ENCODE measurements around the gene WDR45. TPM values are rescaled to one million over a fixed set of nuclear protein-coding genes. Genes with fewer than 3 reads are reported as not detected.

WDR45 gene
- total RNA-seq, 1 donor from 2014 or later = 65.5 TPM

GRCh38 chrX:49043220-49043986 is 36.3 kb downstream of the WDR45 start, which contains the start of gene TFE3:
Gene TFE3 (minus strand): TSS chrX:49043357. CDS start chrX:49043226, 131 bp downstream.
- peak; percentile 98 for DNase-seq (ENCODE audit: low spot score)

DNA sequence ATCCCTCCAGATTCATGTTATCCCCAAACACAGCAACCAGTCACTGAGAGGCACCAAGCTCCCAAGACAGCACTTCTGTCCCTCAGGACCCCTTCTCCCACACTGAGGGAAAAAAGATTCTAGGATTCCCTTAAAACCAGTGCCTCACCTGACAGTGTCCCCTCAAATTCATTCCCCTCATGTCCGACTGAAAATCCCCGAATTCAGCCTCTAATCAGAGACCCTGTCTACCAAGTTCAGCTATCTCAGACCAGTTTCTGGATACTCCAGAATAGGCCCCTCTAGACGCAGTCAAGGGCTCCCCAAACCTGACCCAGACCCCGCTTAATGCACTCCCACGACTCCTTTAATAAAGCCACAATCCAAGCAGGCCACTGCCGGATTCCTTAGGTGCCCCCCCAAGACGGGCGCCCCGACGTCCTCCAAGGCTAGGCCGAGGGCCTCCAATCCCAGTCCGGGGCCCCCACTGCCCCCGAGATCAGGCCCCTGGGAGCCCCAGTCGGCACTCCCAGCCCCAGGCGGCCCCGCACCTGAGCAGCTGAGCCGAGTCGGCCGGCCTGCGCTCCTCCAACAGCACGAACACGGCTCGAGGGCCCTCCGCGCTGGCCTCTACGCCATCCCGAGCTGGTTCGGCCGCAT is 37.0 kb downstream of the WDR45 start:
- DNase-seq (ENCODE audit: low spot score) = no peak

DNA sequence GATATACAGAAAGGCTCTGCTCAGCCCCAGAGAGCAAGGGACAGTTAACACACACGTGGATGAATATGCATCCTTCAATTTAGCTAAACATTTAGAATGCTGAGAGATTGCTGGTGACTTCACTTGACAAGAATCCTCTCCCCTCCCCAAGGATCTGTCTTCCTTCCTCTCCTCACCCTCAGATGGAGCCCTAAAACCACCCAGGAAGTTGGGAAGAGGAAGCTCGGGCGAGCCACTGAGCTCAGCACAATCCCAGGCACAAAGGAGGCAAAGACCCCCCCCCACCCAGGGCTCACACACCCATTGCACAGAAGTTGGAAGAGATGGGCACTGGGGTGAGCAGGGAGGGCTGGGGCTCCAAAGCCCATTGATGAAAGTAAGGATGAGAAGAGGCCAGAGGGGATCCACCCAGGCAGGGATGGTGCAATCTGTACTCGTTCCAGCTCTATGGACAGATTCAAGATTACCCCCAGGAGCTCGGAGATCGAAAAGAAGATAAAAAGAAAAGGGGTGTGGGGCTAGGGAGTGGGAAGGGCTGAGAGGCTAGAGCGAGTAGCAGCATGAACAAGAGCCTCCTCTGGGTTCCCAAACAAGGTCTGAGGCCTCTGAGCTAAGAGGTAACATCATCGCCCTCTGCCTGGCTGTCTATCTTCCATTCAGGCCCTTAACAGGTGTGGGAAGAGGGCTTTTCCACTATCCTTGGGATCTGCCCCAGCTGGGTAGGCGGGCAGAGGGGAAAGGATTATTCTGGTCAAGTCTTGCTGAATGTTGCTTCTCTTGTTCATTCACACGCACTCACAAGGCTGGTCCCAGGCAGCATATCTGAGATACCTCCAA is 37.7 kb downstream of the WDR45 start:
- DNase-seq (ENCODE audit: low spot score) = no peak

GRCh38 chrX:49040376-49040955 is 39.2 kb downstream of the WDR45 start:
- no peak for DNase-seq (ENCODE audit: low spot score)

GRCh38 chrX:49039598-49040375 is 39.9 kb downstream of the WDR45 start:
- DNase-seq (ENCODE audit: low spot score) = peak; percentile 65

- no peak for DNase-seq (ENCODE audit: low spot score)
These were observed 41.7 kb downstream of the WDR45 start for GRCh38 chrX:49037883-49038475.

- no peak for DNase-seq (ENCODE audit: low spot score)
These were observed 49.4 kb downstream of the WDR45 start for GRCh38 chrX:49030283-49030682.

DNA sequence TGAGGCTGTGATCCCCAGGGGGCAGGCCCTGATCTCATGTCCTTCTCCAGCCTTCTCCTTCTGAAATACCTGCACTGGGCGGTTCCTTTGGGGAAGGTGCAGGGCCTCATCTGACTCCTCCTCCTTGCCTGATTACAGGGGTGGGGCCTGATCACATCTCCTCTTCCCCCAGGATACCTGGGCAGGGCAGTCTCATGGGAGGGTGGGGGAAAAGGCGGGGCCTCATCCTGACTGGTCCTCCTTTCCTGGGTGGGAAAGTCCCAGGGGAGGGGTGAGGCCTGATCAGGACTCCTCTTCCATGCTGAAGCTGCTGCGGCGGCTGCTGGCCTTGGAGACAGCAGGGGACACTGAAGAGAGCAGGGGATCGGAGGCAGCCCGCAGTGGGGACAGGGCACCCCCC is 49.8 kb downstream of the WDR45 start:
- peak; percentile 42 for DNase-seq (ENCODE audit: low spot score)

Other genes starting within 250 kb of the WDR45 start
- 21.3 TPM for gene PCSK1N, start 244.3 kb downstream of the WDR45 start, total RNA-seq
- gene TIMM17B, start 182.1 kb downstream of the WDR45 start, total RNA-seq = 55.3 TPM
- 77.5 TPM for gene PQBP1, start 182.0 kb downstream of the WDR45 start, total RNA-seq
- 50.4 TPM for gene SLC35A2, start 168.2 kb downstream of the WDR45 start, total RNA-seq
- 11.5 TPM for gene PIM2, start 160.9 kb downstream of the WDR45 start, total RNA-seq
- 57.3 TPM for gene OTUD5, start 122.3 kb downstream of the WDR45 start, total RNA-seq
- gene KCND1, start 108.0 kb downstream of the WDR45 start, total RNA-seq = 6.5 TPM
- 52.7 TPM for gene GRIPAP1, start 77.6 kb downstream of the WDR45 start, total RNA-seq
- 59.5 TPM for gene TFE3, start 36.5 kb downstream of the WDR45 start, total RNA-seq
- 18.8 TPM for gene CCDC120, start 20.9 kb downstream of the WDR45 start, total RNA-seq
- 41.8 TPM for gene PRAF2, start 5.9 kb downstream of the WDR45 start, total RNA-seq
- gene GPKOW, start 43.8 kb upstream of the WDR45 start, total RNA-seq = 22.7 TPM
- 18.3 TPM for gene MAGIX, start 82.9 kb upstream of the WDR45 start, total RNA-seq
- 44.0 TPM for gene PLP2, start 92.0 kb upstream of the WDR45 start, total RNA-seq
- gene PRICKLE3, start 106.5 kb upstream of the WDR45 start, total RNA-seq = 16.3 TPM
- 1.9 TPM for gene SYP, start 120.3 kb upstream of the WDR45 start, total RNA-seq
- gene CACNA1F, start 153.5 kb upstream of the WDR45 start, total RNA-seq = 0.20 TPM
- gene CCDC22, start 155.6 kb upstream of the WDR45 start, total RNA-seq = 20.0 TPM
- 0.09 TPM for gene FOXP3, start 184.8 kb upstream of the WDR45 start, total RNA-seq
- 11.5 TPM for gene PPP1R3F, start 189.9 kb upstream of the WDR45 start, total RNA-seq
- gene GAGE10, start 223.8 kb upstream of the WDR45 start, total RNA-seq = not detected
- gene GAGE12J, start 242.2 kb upstream of the WDR45 start, total RNA-seq = not detected

Measured in mucosa of gallbladder (tissue), 1 donor.